GM12801 (cell line): ENCODE data around the gene PPAN.

Experiments used
- CTCF ChIP-seq: IDR thresholded peaks from one replicate; pipeline ENCODE4 v1.5.1; 2011; ENCODE audit warnings: control low read depth; ENCODE audit not compliant: insufficient read length; ENCODE audit errors: extremely low read depth

PPAN gene

GRCh38 chr19:10133596-10133995 lies 27.4 kb downstream of the PPAN start:
- no peak for TF ChIP-seq CTCF

- TF ChIP-seq CTCF: no peak
Observed at GRCh38 chr19:10134040-10134439, 27.9 kb downstream of the PPAN start.

GRCh38 chr19:10135551-10136334 lies 29.6 kb downstream of the PPAN start:
- TF ChIP-seq CTCF: no peak

- TF ChIP-seq CTCF: no peak
Observed at GRCh38 chr19:10136936-10137335, 30.8 kb downstream of the PPAN start.

GRCh38 chr19:10137751-10138682 lies 31.9 kb downstream of the PPAN start:
- no peak for TF ChIP-seq CTCF

GRCh38 chr19:10138879-10139795 lies 33.0 kb downstream of the PPAN start:
- no peak for TF ChIP-seq CTCF
